Loucy (cell line): ENCODE data around the gene AMACR.

Experiments
- EZH2phosphoT487 ChIP-seq: fragments of 200-600 bp; IDR thresholded peaks from 2 replicates; pipeline ENCODE4 v1.6.1; 2018; ENCODE audit warnings: antibody characterized with exemption, mild to moderate bottlenecking, moderate library complexity, borderline replicate concordance
- TF ChIP-seq, protein P1 (sequence below): fragments of 200-600 bp; sonication (generic); conservative IDR thresholded peaks from 2 replicates; pipeline ENCODE4 v1.5.1; 2014; ENCODE audit warnings: mild to moderate bottlenecking, antibody characterized with exemption, low read length

DNA sequence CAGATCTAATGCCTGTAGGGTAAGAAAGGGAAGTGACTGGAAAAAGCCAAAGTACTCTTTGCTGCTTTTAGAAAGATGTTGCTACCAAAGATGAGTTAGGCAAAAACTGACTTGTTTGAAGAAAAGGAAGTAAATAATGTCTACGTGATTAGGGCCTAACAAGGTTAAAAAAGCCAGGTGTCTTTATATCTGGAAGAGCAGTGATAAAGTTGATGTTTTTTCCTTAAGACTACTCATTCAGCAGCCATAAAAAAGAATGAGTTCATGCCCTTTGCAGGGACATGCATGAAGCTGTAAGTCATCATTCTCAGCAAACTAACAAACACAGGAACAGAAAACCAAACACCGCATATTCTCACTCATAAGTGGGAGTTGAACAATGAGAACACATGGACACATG, 13.5 kb upstream of the AMACR start:
- TF ChIP-seq, protein P1, sequence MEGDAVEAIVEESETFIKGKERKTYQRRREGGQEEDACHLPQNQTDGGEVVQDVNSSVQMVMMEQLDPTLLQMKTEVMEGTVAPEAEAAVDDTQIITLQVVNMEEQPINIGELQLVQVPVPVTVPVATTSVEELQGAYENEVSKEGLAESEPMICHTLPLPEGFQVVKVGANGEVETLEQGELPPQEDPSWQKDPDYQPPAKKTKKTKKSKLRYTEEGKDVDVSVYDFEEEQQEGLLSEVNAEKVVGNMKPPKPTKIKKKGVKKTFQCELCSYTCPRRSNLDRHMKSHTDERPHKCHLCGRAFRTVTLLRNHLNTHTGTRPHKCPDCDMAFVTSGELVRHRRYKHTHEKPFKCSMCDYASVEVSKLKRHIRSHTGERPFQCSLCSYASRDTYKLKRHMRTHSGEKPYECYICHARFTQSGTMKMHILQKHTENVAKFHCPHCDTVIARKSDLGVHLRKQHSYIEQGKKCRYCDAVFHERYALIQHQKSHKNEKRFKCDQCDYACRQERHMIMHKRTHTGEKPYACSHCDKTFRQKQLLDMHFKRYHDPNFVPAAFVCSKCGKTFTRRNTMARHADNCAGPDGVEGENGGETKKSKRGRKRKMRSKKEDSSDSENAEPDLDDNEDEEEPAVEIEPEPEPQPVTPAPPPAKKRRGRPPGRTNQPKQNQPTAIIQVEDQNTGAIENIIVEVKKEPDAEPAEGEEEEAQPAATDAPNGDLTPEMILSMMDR, result no peak
- TF ChIP-seq EZH2phosphoT487, result no peak
